ENCODE measurements around the gene LHFPL4. TPM values are rescaled to one million over a fixed set of nuclear protein-coding genes. Genes with fewer than 3 reads are reported as not detected.

Gene LHFPL4
- total and polyA plus RNA-seq, 2 of the 4 experiments (the other 2 are of a cell fraction): not detected

- Histone ChIP-seq H3K9me3 (ENCODE audit: control insufficient read depth, insufficient read depth, low read length) (no peaks in the 10 kb centered on the region), H2BK5ac (ENCODE audit: low read depth, low read length, poor library complexity, severe bottlenecking) (no peak overlapping the region), H3K4me2 (ENCODE audit: low read depth, low read length) (no peak overlapping the region), H4K91ac (ENCODE audit: insufficient read depth, low read depth, low read length) (no peak overlapping the region), H3K56ac (ENCODE audit: extremely low read depth, insufficient read depth, low read length) (no peak overlapping the region), H3K27me3 (ENCODE audit: control insufficient read depth, insufficient read depth, low read length) (peaks cover 26% of the 10 kb centered on the region), H3K4me1 (ENCODE audit: control insufficient read depth, insufficient read depth, low read length) (no peaks in the 10 kb centered on the region), H4K5ac (ENCODE audit: low read depth, low read length) (no peak overlapping the region), H3K27ac (ENCODE audit: insufficient read depth, low read length) (no peak overlapping the region), H3K4me3 (ENCODE audit: insufficient read depth, low read depth, low read length) (no peak overlapping the region), H2BK15ac (ENCODE audit: low read depth, low read length) (no peak overlapping the region), H4K8ac (ENCODE audit: low read depth in 2 of 2, low read length in 2 of 2) (no peak overlapping the region), H2AFZ (replicated peaks; ENCODE audit: low read length, poor library complexity) (no peak overlapping the region), H2BK20ac (ENCODE audit: low read depth, low read length) (no peak overlapping the region), H3K23ac (ENCODE audit: low read depth, low read length) (no peak overlapping the region), H3K9ac (ENCODE audit: low read depth, low read length) (no peak overlapping the region), H3K14ac (replicated peaks; ENCODE audit: low read depth, low read length) (no peak overlapping the region), H3K4ac (ENCODE audit: low read depth, low read length) (no peak overlapping the region), H2BK120ac (ENCODE audit: low read depth, low read length) (no peak overlapping the region), H3K9me1 (ENCODE audit: insufficient read depth, low read length) (no peaks in the 10 kb centered on the region), H3K79me1 (ENCODE audit: low read depth in 1 of 2, low read length in 2 of 2) (no peaks in the 10 kb centered on the region), H2AK9ac (replicated peaks; ENCODE audit: low read depth, low read length, poor library complexity) (no peak overlapping the region), H3K18ac (ENCODE audit: low read depth, low read length) (no peak overlapping the region), H4K20me1 (ENCODE audit: insufficient read depth, low read length) (no peaks in the 10 kb centered on the region), H3K36me3 (ENCODE audit: control insufficient read depth, insufficient read depth, low read length) (no peaks in the 10 kb centered on the region), H2AK5ac (ENCODE audit: low read depth, low read length) (no peak overlapping the region)
- intact Hi-C loops (cut with micrococcal nuclease): no loop called here
- in situ Hi-C loops (cut with MboI; ENCODE audit: low sequenced_read_pairs): no loop called here
- no TSS peak for BruUV-seq (replicated peaks)
- dilution Hi-C loops (cut with HindIII; ENCODE audit: low sequenced_read_pairs, unreplicated experiment): no loop called here
- ATAC-seq (ENCODE audit: low read depth) (no peak), DNase-seq (no peak)
- CTCF ChIA-PET: no interaction called here
- WGBS, 2 experiments (ENCODE audit: extremely low coverage in 2 of 2, insufficient read length in 1 of 2): 35% methylated on average over 6 of the region's 14 CpGs; no CpG with 5 or more reads in 1 of the 2 experiments
- POLR2A ChIA-PET (ENCODE audit: unreplicated experiment): no interaction called here
- TF ChIP-seq RCOR1 (IDR thresholded peaks at IDR 0.05; ENCODE audit: insufficient replicate concordance, low read length): no peak
- TF ChIP-seq CEBPB (IDR thresholded peaks at IDR 0.05; ENCODE audit: low read depth, low read length): no peak
- TF ChIP-seq NFE2L2 (IDR thresholded peaks at IDR 0.05; ENCODE audit: low read depth, low read length): no peak
- no peak for TF ChIP-seq RFX5 (IDR thresholded peaks at IDR 0.05; ENCODE audit: low read depth, low read length)
- no peak for TF ChIP-seq CHD1 (IDR thresholded peaks at IDR 0.05; ENCODE audit: low read depth, low read length)
- TF ChIP-seq MAZ (IDR thresholded peaks at IDR 0.05; ENCODE audit: borderline replicate concordance, low read depth, low read length): no peak
- TF ChIP-seq CTCF (conservative IDR thresholded peaks at IDR 0.05; ENCODE audit: low read depth, low read length): no peak
- TF ChIP-seq MAFK (IDR thresholded peaks at IDR 0.05; ENCODE audit: low read depth, low read length): no peak
- no peak for TF ChIP-seq POLR2A (IDR thresholded peaks at IDR 0.05; ENCODE audit: low read depth, low read length)
- no peak for TF ChIP-seq MXI1 (IDR thresholded peaks at IDR 0.05; ENCODE audit: borderline replicate concordance, low read depth, low read length)
- TF ChIP-seq SMC3 (IDR thresholded peaks at IDR 0.05; ENCODE audit: low read depth, low read length): no peak
- TF ChIP-seq FOS (IDR thresholded peaks at IDR 0.05; ENCODE audit: low read depth, low read length): no peak
- TF ChIP-seq RAD21 (IDR thresholded peaks at IDR 0.05; ENCODE audit: low read length): no peak
- TF ChIP-seq USF2 (IDR thresholded peaks at IDR 0.05; ENCODE audit: low read depth, low read length): no peak
- no peak for TF ChIP-seq BHLHE40 (IDR thresholded peaks at IDR 0.05; ENCODE audit: low read depth, low read length)
Measured at GRCh38 chr3:9507586-9508578, 45.7 kb downstream of the LHFPL4 start.
